Activated effector memory CD4-positive, alpha-beta T cell treated with Interleukin-2 at 50 U/mL for 16 hours (primary cell): ENCODE measurements around the gene TFPI2.
"Not testable (repeated sequence)": the region's sequence is repeated elsewhere in the genome, so short reads cannot be mapped to it uniquely, and the experiment has no call there.

Experiments
- DNase-seq: peaks from one replicate; pipeline ENCODE4 v3.0.0-alpha.2; 2020

The TFPI2 gene, protein sequence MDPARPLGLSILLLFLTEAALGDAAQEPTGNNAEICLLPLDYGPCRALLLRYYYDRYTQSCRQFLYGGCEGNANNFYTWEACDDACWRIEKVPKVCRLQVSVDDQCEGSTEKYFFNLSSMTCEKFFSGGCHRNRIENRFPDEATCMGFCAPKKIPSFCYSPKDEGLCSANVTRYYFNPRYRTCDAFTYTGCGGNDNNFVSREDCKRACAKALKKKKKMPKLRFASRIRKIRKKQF

DNA sequence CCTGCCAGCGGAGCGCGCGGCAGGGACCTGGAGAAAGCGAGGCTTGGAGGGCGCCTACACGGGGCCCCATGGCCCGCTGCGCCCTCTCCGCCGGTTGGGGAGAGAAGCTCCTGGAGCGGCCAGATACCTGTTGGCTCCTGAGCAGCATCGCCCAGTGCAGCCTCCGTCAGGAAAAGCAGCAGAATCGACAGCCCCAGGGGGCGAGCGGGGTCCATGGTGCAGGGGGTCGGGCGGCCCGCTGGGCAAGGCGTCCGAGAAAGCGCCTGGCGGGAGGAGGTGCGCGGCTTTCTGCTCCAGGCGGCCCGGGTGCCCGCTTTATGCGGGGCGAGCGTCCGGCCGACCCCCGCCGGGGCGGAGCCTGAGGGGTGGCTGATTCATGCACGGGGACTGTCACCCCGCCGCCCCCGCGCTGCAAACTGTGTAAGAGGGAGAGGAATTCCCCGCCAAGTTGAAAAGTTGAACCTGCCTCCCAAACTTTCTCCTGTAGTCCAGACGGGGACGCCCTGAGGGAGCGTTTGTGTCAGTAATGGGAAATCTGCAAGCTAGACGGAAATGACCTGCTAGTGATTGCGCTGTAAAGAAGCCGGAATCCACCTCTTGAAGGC lies at the start of gene TFPI2:
TFPI2 (minus strand) TSS at position 290 of the 605 bp plus-strand sequence; CDS start at position 215, 75 bp downstream.
- DNase-seq = no peak

DNA sequence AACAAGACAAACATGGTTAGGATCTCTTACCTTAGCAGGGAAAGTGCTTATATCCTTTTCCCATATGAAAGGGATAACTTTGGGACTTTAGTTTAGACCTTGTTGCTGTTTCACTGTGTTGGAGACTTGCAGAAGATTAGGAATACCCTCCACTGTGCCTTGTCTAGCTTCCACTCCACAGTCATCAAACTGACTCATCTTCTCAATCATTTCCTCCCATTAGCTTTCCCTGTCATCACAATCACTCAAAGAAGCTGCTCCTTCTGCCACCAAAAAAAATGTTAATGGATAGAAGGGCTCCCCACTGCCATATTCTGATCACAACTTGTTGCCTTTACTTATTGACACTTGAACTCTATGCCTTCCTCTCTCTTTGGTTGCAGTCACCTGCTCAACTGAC lies 47.7 kb upstream of the TFPI2 start:
- DNase-seq = no peak

DNA sequence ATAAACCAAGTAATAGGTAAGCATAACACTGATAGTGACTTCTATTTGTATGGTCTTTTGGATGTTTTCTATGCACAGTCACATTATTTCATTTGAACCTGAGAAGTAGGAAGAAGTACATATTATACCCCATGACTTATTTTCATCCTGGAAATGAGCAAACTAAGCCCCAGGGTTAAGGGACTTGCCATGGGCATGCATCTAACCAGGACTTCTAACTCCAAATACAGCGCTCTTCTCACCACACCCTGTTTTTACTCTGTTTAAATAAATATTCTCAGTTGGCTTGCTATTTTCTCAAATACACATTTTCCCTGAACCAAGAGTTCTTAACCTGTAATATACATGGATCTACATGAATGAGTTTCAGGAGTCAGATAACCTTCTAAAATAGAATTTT lies 47.3 kb upstream of the TFPI2 start:
- no peak for DNase-seq

DNA sequence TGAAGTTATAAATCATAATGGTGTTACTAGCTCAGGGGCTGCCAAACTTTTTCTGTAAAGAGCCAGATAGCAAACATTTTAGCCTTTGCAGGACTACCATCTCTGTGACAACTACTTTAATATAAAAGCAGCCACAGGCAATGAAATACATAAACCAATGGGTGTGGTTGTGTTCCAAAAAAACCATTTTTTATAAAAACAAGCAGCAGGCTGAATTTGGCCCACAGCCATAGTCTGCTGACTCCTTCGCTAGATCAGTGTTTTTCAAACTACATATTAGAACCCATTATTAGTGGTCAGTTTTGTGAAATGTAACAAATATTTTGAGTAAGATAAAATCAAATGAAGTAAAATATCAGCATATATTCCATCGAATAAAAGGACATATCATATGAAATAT lies 44.5 kb upstream of the TFPI2 start:
- no peak for DNase-seq

DNA sequence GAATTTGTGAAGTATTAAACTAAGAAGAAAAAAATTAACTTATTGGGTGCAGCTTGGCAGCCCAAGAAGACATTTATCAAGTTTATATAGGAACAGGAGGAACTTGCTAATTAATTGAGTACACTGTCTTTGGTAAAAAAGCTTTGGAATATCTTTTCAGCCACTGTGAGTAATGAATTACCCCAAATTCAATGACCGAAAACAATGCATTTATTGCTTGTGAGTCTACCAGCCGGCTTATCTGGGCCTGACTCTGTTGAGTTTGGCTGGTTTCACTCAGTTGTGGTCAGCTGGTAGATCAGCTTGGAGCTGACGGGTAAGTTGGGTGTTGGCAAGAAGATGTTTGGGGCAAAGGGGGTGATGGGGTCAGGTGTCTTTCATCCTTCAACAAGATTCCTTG lies 42.6 kb upstream of the TFPI2 start:
- no peak for DNase-seq

DNA sequence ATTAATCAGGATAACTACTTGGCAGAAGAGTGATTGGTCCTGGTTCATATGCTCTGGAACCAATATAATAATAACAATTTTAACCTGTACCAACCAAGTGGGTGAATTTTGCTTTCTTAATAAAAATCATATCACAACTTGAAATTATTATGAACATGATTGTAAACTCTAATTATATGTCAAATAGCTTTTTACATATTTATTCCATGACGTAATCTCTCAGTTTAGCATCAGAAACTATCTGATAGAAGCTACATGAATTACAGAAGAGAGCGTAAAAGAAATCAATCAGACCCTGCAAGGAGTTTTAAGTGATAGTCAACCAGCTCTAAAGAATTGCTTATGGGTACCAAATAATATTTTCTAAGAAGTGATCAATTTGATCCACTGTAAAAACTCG lies 41.1 kb upstream of the TFPI2 start:
- DNase-seq = no peak

DNA sequence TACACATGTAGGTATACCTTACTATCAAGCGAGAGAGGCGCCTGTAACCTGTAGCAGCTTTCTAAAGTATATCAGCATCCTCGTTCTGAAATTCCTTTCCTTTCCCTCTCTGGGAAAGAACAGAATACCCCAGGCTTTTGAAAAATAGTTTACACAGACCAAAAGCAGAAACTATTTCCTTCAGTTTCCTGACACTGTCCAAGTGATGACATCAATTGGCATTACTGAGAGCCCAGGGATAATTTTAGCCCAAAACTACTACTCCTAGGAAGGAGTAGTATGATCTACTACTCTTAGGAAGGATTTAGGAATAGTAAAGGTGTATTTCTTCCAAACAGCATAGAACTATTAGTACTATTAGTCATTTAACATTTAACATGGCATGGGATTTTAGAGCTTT lies 37.0 kb upstream of the TFPI2 start:
- DNase-seq = no peak

DNA sequence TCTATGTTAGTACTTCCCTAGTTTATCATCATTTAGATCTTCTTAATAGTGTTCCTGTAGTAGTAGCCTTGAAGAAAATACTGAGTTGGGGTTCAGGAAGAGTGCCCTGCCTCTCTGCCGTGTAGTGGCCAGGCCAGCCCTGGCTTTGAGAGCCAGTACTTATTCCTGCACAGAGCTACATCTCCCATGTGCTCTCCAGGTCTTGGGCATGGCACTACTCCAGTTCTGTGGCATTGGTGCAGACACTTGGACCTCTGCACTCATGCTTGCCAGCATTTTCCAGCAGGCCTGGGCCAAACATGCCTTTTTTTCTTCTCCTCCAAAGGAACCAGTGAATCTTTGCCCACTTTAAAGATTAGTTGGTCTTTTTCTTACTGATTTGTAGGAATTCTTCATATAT lies 36.2 kb upstream of the TFPI2 start:
- no peak for DNase-seq

DNA sequence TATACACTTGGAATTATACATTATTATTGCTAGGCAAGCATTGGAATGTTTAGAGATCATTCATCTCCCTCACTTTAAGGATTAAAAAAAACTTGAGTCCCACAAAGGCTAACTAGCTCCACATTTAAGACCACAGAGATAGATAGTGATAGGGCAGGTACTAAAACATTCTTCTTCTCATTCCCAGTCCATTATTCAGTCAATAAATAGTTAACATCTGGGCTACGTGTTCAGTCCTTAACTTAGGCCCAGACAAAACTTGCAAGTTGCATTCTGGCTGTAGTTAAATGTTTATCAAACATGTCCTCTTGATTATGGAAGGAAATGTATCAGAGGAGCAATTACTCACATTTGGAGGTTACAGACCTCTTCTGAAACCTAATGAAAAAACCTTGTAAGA lies 33.4 kb upstream of the TFPI2 start:
- no peak for DNase-seq

DNA sequence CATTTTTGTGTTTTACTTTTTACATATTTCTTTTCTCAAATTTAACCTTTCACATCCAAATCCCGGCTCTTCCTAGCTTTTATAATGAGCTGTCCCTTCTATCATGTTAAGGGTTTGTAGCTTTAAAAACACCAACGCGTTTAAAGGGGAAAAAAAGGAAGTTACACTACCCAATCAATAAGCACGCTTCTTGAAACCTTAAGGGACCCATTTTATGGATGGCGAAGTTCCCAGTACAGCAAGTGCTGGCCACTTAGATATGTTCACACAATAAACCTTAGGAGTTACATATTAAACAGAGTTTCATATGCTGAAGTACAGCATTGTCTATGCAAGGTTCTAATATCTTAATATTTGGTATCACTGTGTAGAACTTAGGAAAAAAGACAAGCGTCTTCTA lies 32.7 kb upstream of the TFPI2 start:
- DNase-seq = no peak

DNA sequence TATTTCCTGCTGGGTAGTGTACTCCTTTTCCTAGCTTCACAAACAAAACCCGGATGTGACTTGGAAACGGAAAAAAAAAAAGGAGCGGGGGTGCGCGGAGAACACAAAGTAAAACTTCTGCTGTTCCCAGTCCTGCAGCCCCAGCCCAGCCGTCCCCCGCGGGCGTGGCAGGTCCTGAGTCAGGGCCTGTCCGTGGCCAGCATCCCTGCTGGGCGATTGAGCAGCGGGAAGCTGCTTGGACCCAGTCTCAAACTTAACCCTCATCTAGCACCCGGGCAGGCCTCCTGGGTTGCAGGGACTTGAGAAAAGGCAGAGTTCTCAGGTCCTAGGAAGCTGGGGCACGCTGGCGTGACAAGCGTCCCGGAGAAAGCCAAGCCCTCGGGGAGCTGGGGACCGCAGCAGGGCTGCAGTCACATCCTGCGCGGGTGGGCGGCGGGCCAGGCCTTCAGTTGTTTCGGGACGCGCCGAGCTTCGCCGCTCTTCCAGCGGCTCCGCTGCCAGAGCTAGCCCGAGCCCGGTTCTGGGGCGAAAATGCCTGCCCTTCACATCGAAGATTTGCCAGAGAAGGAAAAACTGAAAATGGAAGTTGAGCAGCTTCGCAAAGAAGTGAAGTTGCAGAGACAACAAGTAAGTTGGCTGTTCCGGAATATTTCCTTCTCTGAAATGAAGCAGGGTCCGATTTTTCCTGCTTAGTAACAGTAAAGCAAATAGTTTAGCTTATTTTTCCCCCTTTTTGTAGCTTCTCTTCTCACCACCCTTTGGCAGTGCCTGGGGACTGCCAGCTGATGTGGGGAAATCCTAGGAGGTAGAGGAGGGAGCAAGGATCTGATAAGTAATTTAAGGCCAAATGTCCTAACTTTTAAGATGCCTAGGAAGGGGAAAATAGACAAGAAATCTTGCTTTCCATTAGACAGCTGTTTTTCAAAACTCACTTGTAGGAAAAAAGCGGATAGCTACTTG lies 31.3 kb upstream of the TFPI2 start, which contains the start of gene GNG11:
GNG11 (plus strand) TSS at position 129 of the 960 bp plus-strand sequence; CDS start at position 532, 403 bp downstream.
- DNase-seq = no peak

DNA sequence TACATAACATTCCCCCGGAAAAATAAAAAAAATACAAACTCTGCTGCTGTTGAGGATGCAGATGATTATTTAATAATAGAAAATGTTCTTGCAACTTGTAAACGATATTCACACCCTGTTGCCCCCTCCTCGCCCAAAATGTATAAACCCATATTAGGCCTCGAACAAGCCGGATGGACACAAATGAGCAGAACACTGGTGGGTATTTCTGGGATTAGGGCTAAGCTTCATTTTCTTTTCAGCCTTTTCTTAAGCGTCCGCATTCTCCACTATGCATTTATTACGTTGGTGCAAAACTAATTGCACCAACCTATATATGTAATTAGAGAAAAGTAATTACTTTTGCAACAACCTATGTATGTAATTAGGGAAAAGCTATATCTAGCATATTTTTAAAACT lies 30.6 kb upstream of the TFPI2 start:
- no peak for DNase-seq

DNA sequence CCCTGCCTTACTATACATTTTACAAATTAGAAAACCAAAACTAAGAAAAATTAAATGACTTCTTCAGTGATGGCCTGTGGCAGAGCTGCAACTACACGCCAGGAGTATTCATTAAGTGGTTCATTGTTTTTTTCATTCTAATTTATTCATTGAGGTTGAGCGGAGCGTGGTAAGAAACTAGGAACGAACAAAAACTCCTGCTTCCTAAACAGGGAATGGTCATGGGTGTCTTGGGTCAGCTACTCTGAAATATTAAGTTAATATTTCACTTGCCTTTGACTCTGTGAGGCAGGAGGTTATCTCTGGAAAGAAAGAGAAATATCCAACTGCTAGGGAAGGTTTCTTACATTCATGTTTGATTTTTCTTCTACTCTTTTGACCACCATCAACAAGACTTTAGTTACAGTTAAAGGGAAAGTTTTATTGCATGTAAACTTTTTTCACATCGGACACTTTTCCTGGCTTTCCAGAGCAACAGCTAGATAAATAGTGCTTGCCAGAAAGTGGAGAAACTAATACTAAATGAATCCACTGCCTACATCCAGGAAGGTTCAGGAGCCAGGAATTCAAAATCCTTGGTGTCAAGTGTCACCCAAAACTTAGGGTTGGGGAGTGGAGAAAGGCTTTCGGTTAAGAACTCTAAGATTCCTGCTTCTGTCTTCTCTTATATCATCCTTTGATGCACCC lies 30.1 kb upstream of the TFPI2 start:
- DNase-seq = no peak

DNA sequence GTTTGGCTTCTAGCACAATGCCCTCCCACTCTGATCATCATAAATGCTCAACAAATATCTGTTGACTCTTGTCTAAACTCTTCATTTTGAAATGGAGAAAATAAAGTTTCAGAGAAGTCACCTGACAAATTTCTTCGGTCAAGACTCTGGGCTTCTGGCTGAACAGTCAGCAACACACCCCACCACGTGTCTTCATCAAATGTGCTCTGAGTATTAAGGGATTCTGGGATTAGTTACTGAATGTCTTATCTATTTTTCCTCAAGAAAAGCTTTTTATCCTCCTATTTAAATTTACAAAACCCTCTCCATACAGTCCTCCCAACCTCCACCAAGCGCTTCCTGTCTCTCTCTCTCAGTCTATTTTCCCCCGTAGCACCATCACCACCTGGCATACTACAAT lies 25.8 kb upstream of the TFPI2 start:
- not testable (repeated sequence) for DNase-seq

DNA sequence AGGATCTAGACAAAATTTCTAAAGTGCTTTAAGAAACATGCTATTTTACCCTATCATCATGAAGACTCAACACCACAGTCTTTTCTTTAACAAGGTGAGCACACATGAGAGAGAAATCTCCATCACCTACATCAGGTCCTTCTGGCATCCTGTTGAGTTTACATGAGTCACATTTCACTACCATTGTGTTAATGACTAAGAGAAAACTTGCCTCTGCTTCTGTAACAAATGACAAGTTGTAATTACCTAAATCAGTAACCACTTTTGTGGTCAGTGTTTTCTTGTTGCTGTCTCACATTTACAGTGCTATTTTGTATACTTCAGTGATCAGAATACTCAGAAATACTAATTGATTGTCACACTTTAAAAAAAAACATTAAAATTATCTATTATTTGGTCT lies 25.3 kb upstream of the TFPI2 start:
- DNase-seq = not testable (repeated sequence)

DNA sequence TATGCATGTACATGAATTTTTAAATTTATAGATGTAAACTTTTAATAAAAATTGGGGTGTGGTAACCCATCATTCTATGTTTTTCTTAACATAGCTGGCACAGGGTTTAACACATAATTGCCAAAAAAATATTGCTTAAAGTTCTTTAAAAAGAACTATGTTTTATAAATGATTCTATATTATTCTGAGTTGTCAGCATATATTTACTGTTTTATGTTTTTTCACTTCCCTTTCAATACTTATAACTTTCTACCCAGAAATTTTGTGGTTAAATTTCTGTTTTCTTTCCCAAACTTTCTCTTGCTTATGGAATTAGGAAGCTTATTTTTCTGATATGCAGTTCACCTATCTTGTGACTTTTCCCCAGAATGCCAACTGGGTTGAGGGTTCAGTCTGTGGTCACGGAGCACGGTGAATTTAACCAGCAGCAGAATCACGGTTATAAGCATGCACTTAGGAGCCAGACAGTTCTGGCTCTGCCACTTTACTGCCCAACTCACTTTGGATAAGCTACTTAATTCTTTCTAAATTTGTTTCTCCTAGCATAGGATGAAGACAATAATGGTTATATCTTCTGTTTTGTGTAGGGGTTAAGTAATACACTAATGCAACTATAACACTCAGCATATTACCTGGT lies 24.8 kb upstream of the TFPI2 start:
- not testable (repeated sequence) for DNase-seq

DNA sequence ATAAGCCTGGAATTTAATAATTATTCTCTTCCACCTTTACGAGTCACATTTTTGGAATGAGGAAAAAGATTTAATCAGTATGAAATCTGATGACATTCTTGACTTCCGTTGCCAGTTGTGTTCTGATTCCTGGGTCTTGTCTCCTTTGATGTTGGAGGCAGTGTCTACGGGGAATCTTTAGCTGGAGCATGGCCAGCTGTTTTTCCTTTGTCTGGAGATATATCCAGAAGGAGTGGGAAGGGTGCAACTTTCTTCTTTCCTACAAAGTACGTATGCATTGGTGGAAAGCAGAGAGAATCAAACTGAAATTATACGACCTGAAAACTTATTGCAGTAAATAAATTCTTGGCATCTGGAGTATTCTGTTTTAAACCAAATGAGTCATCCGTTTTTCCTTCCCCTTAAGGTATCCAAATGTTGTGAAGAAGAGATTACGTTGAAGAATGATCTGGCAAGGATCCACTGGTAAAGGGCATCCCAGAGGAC lies 24.1 kb upstream of the TFPI2 start:
- DNase-seq = no peak

DNA sequence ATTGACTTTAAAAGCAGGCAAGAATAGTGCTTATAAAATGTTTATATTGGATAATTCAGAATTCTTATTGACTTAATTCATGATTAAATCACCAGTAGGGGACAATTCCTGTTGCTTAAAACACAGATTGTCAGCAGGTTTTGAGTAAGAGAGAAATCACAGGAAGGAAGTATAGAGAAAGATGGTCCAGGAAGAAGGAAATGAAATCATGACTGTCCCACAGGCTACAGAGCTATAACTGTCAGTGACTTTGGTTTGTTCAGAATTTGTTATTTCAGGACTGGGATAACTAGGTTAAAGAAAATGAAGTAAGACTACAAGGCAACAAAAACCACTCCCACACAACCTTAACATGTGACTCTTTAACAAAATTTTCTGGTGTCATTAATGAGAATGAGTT lies 22.6 kb upstream of the TFPI2 start:
- no peak for DNase-seq

DNA sequence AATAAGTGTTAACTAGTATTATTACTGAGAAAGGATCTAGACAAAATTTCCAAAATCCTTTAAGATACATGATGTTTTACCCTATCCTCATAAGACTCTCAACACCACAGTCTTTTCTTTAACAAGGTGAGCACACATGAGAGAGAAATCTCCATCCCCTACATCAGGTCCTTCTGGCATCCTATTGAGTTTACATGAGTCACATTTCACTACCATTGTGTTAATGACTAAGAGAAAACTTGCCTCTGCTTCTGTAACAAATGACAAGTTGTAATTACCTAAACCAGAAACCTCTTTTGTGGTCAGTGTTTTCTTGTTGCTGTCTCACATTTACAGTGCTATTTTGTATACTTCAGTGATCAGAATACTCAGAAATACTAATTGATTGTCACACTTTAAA lies 21.1 kb upstream of the TFPI2 start:
- DNase-seq = not testable (repeated sequence)

DNA sequence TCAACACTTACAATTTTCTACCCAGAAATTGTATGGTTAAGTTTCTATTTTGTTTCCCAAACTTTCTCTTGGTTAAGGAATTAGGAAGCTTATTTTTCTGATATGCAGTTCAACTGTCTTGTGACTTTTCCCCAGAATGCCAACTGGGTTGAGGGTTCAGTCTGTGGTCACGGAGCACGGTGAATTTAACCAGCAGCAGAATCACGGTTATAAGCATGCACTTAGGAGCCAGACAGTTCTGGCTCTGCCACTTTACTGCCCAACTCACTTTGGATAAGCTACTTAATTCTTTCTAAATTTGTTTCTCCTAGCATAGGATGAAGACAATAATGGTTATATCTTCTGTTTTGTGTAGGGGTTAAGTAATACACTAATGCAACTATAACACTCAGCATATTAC lies 20.7 kb upstream of the TFPI2 start:
- DNase-seq = not testable (repeated sequence)

DNA sequence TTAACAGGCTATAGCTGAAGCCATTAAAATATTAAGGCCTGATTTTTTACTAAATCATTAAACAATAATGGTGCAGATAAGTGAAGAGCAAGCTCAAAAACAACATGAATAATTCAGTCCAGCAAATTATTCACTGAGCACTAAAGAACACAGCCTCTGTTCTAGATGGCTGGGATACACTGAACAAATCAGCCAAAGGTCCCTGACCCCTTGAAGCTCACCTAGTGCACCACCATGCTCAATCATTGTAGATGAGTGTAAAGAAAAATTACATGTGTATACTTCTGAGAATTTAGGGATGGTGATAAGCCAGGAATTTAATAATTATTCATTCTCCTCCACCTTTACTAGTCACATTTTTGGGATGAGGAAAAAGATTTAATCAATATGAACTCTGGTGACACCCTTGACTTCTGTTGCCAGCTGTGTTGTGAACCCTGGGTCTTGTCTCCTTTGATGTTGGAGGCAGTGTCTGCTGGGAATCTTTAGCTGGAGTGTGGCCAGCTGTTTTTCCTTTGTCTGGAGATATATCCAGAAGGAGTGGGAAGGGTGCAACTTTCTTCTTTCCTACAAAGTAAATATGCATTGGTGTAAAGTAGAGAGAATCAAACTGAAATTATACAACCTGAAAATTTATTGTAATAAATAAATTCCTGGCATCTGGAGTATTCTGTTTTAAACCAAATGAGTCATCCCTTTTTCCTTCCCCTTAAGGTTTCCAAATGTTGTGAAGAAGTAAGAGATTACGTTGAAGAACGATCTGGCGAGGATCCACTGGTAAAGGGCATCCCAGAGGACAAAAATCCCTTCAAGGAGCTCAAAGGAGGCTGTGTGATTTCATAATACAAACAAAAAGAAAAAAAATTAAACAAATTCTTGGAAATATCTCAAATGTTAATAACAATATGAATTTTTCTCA lies 19.8 kb upstream of the TFPI2 start:
- DNase-seq = no peak
